Liver (tissue), 9 donors: ENCODE measurements around the gene LGALS9. TPM values are rescaled to one million over a fixed set of nuclear protein-coding genes. Genes with fewer than 3 reads are reported as not detected.

Source experiments
- DNase-seq: peaks from one replicate; pipeline ENCODE4 v3.0.0-alpha.2; 2017; ENCODE audit warnings: low spot score
- H3K27ac ChIP-seq, 2 donors: one replicate each; pipeline ENCODE4 v1.7.0; 2013; ENCODE audit warnings: inconsistent platforms in 2 of 2, low read length in 2 of 2, control low read depth in 1 of 2, low read depth in 1 of 2, mild to moderate bottlenecking in 1 of 2
- H3K27me3 ChIP-seq, 4 donors: one replicate each; pipeline versions ENCODE4 v1.6.1 to v1.7.0; 2013; ENCODE audit warnings: low read length in 3 of 4, inconsistent platforms in 1 of 4, mild to moderate bottlenecking in 1 of 4, moderate library complexity in 1 of 4; ENCODE audit not compliant: control insufficient read depth in 4 of 4, insufficient read depth in 4 of 4
- H3K36me3 ChIP-seq, 4 donors: one replicate each; pipeline versions ENCODE4 v1.6.1 to v1.7.0; 2013; ENCODE audit warnings: low read length in 3 of 4, mild to moderate bottlenecking in 3 of 4, low read depth in 1 of 4, moderate library complexity in 1 of 4; ENCODE audit not compliant: control insufficient read depth in 4 of 4, insufficient read depth in 3 of 4
- H3K4me1 ChIP-seq, 4 donors: one replicate each; pipeline versions ENCODE4 v1.6.1 to v1.7.0; 2013; ENCODE audit warnings: low read length in 3 of 4, mild to moderate bottlenecking in 3 of 4, moderate library complexity in 1 of 4; ENCODE audit not compliant: control insufficient read depth in 4 of 4, insufficient read depth in 4 of 4
- H3K4me3 ChIP-seq, 3 donors: one replicate each; pipeline versions ENCODE4 v1.6.1 to v1.7.0; 2013; ENCODE audit warnings: low read length in 3 of 3, control low read depth in 1 of 3, low read depth in 1 of 3, mild to moderate bottlenecking in 1 of 3
- H3K9ac ChIP-seq, 2 donors: one replicate each; pipeline ENCODE4 v1.7.0; 2013; ENCODE audit warnings: low read length in 2 of 2, mild to moderate bottlenecking in 2 of 2, moderate library complexity in 2 of 2, control low read depth in 1 of 2, low read depth in 1 of 2
- H3K9me3 ChIP-seq, 4 donors: one replicate each; pipeline versions ENCODE4 v1.6.1 to v1.7.0; 2013; ENCODE audit warnings: low read length in 3 of 4; ENCODE audit not compliant: control insufficient read depth in 4 of 4
- FOXA1 ChIP-seq: IDR thresholded peaks from 2 replicates; pipeline ENCODE4 v1.6.1; 2016; ENCODE audit warnings: antibody characterized with exemption
- FOXA2 ChIP-seq: IDR thresholded peaks from 2 replicates; pipeline ENCODE4 v1.6.1; 2016; ENCODE audit warnings: antibody characterized with exemption
- GABPA ChIP-seq, 2 donors: IDR thresholded peaks in 1 of 2; conservative IDR thresholded peaks in 1 of 2; 2 replicates each; pipeline ENCODE4 v1.6.1; 2016; ENCODE audit warnings: antibody characterized with exemption in 2 of 2, mild to moderate bottlenecking in 1 of 2, moderate library complexity in 1 of 2
- HNF4G ChIP-seq: IDR thresholded peaks from 2 replicates; pipeline ENCODE4 v1.6.1; 2016; ENCODE audit warnings: antibody characterized with exemption
- JUND ChIP-seq, 2 donors: IDR thresholded peaks; 2 replicates each; pipeline ENCODE4 v1.6.1; 2016; ENCODE audit warnings: antibody characterized with exemption in 2 of 2
- NR2F2 ChIP-seq: IDR thresholded peaks from 2 replicates; pipeline ENCODE4 v1.6.1; 2016; ENCODE audit warnings: antibody characterized with exemption
- RAD21 ChIP-seq, 2 donors: IDR thresholded peaks; 2 replicates each; pipeline ENCODE4 v1.6.1; 2016; ENCODE audit warnings: antibody characterized with exemption in 2 of 2, mild to moderate bottlenecking in 2 of 2
- RXRA ChIP-seq, 2 donors: IDR thresholded peaks; 2 replicates each; pipeline ENCODE4 v1.6.1; 2017 to 2018; ENCODE audit warnings: antibody characterized with exemption in 2 of 2, mild to moderate bottlenecking in 1 of 2
- SP1 ChIP-seq: IDR thresholded peaks from 2 replicates; pipeline ENCODE4 v1.6.1; 2018; ENCODE audit warnings: antibody characterized with exemption, mild to moderate bottlenecking
- TAF1 ChIP-seq: conservative IDR thresholded peaks from 2 replicates; pipeline ENCODE4 v1.6.1; 2016; ENCODE audit warnings: antibody characterized with exemption, mild to moderate bottlenecking
- YY1 ChIP-seq: IDR thresholded peaks from 2 replicates; pipeline ENCODE4 v1.6.1; 2016; ENCODE audit warnings: antibody characterized with exemption, mild to moderate bottlenecking
- WGBS: extraction: QIAGEN DNeasy Blood & Tissue Kit; methylation state at CpG from one replicate; pipeline ENCODE4 v1.1.7; 2013; 5-methylcytosine and 5-hydroxymethylcytosine counted together
- polyA plus RNA-seq, 2 donors: library from polyadenylated mRNA; stranded (reverse) in 1 of 2; unstranded in 1 of 2; fragments of 200-250 nt in 1 of 2; fragments of >200 nt in 1 of 2; fragmentation: Nextera tagmentation in 1 of 2; extraction: Ambion mirVana in 1 of 2; gene quantifications; one replicate each; pipeline versions ENCODE4 v1.2.1 to v1.2.3, GENCODE V29; 2013 to 2015
- total RNA-seq, 2 donors: library from RNA; depleted of rRNA; stranded (reverse); fragments of >200 nt; gene quantifications; one replicate each; pipeline ENCODE4 v1.2.3, GENCODE V29; 2014
- TF ChIP-seq, protein P1 (sequence below): fragments of 150-350 bp; IDR thresholded peaks from 2 replicates; pipeline ENCODE4 v1.5.1; 2017; ENCODE audit warnings: improper control_type of control experiment, low read depth, low read length; ENCODE audit not compliant: missing input control
- TF ChIP-seq, protein P2 (sequence below): IDR thresholded peaks from 2 replicates; pipeline ENCODE4 v1.6.1; 2016; ENCODE audit warnings: antibody characterized with exemption
- TF ChIP-seq, protein P3 (sequence below): IDR thresholded peaks from 2 replicates; pipeline ENCODE4 v1.6.1; 2016; ENCODE audit warnings: antibody characterized with exemption, mild to moderate bottlenecking
- TF ChIP-seq, protein P4 (sequence below): IDR thresholded peaks from 2 replicates; pipeline ENCODE4 v1.6.1; 2016; ENCODE audit warnings: antibody characterized with exemption
- TF ChIP-seq, protein P5 (sequence below): IDR thresholded peaks from 2 replicates; pipeline ENCODE4 v1.6.1; 2016; ENCODE audit warnings: antibody characterized with exemption
- donor health status: healthy.
- donor health status: healthy.
- donor health status: healthy.
- donor health status: healthy.
- donor health status: healthy.

Gene LGALS9
- total and polyA plus RNA-seq, 4 donors, result 6.1 to 24.7 (median 13.5) TPM

DNA sequence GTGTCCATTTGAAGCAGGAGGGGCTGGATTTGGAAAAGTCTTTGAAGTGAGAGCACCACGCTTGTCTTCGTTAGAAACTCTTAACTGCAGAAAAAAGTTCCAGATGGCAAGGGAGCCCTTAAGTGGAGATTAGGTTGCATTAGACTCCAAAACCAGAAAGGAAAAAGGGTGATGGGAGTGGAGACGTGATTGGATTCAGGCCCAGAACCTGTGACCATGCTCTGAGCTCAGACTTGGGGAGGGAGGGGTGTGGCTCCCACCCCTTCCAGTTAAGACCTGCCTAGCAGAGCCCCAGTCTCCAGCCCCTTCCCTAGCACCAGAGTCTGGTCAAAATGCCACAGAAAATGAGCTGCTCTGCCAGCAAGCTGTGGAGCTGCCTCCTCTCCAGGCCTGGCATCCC, 6.4 kb upstream of the LGALS9 start:
- Histone ChIP-seq H3K4me1 (no peaks in the 10 kb centered on the region), H3K9me3 (no peaks in the 10 kb centered on the region), H3K9ac (no peak overlapping the region), H3K27ac (no peak overlapping the region), H3K4me3 (no peak overlapping the region), H3K36me3 (peaks cover 0 to 19% (median 8%) of the 10 kb centered on the region in 4 donors), H3K27me3 (no peaks in the 10 kb centered on the region)
- TF ChIP-seq, protein P1, sequence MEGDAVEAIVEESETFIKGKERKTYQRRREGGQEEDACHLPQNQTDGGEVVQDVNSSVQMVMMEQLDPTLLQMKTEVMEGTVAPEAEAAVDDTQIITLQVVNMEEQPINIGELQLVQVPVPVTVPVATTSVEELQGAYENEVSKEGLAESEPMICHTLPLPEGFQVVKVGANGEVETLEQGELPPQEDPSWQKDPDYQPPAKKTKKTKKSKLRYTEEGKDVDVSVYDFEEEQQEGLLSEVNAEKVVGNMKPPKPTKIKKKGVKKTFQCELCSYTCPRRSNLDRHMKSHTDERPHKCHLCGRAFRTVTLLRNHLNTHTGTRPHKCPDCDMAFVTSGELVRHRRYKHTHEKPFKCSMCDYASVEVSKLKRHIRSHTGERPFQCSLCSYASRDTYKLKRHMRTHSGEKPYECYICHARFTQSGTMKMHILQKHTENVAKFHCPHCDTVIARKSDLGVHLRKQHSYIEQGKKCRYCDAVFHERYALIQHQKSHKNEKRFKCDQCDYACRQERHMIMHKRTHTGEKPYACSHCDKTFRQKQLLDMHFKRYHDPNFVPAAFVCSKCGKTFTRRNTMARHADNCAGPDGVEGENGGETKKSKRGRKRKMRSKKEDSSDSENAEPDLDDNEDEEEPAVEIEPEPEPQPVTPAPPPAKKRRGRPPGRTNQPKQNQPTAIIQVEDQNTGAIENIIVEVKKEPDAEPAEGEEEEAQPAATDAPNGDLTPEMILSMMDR, result no peak
- TF ChIP-seq HNF4G (no peak), SP1 (no peak), FOXA1 (no peak), FOXA2 (no peak), RXRA (IDR thresholded peaks at IDR 0.05) (no peak)
- TF ChIP-seq, protein P2, sequence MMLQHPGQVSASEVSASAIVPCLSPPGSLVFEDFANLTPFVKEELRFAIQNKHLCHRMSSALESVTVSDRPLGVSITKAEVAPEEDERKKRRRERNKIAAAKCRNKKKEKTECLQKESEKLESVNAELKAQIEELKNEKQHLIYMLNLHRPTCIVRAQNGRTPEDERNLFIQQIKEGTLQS, result no peak
- WGBS, result 94% methylated on average over 3 of the region's 3 CpGs
- no peak for DNase-seq

DNA sequence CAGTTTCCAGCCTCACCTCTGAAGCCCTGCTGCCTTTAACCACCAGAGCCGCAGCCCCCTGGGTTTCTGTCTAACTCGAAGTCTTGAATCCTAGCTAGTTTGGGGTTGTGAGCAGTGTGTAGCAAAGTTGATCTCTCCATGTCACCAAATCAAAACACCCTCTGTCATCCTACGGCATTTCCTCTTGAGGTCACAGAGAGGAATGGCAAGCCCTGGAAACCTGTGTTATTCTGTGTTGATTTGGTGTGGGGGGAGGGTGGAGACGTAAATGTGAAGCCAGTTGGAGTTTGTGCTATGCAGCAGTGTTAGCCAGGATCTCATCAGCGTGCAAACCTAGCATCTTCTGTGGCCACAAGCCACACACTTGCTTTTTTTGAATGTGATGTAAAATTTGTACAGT, 5.1 kb upstream of the LGALS9 start:
- Histone ChIP-seq H3K4me3 (no peak overlapping the region), H3K9ac (no peak overlapping the region), H3K27me3 (no peaks in the 10 kb centered on the region), H3K27ac (no peak overlapping the region), H3K4me1 (no peaks in the 10 kb centered on the region), H3K9me3 (no peaks in the 10 kb centered on the region), H3K36me3 (peaks cover 0 to 14% (median 8%) of the 10 kb centered on the region in 4 donors)
- TF ChIP-seq RAD21 (IDR thresholded peaks at IDR 0.05), result no peak
- no peak for TF ChIP-seq FOXA2
- TF ChIP-seq FOXA1, result no peak
- TF ChIP-seq YY1, result no peak
- TF ChIP-seq, protein P3, sequence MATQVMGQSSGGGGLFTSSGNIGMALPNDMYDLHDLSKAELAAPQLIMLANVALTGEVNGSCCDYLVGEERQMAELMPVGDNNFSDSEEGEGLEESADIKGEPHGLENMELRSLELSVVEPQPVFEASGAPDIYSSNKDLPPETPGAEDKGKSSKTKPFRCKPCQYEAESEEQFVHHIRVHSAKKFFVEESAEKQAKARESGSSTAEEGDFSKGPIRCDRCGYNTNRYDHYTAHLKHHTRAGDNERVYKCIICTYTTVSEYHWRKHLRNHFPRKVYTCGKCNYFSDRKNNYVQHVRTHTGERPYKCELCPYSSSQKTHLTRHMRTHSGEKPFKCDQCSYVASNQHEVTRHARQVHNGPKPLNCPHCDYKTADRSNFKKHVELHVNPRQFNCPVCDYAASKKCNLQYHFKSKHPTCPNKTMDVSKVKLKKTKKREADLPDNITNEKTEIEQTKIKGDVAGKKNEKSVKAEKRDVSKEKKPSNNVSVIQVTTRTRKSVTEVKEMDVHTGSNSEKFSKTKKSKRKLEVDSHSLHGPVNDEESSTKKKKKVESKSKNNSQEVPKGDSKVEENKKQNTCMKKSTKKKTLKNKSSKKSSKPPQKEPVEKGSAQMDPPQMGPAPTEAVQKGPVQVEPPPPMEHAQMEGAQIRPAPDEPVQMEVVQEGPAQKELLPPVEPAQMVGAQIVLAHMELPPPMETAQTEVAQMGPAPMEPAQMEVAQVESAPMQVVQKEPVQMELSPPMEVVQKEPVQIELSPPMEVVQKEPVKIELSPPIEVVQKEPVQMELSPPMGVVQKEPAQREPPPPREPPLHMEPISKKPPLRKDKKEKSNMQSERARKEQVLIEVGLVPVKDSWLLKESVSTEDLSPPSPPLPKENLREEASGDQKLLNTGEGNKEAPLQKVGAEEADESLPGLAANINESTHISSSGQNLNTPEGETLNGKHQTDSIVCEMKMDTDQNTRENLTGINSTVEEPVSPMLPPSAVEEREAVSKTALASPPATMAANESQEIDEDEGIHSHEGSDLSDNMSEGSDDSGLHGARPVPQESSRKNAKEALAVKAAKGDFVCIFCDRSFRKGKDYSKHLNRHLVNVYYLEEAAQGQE, result no peak
- TF ChIP-seq, protein P4, sequence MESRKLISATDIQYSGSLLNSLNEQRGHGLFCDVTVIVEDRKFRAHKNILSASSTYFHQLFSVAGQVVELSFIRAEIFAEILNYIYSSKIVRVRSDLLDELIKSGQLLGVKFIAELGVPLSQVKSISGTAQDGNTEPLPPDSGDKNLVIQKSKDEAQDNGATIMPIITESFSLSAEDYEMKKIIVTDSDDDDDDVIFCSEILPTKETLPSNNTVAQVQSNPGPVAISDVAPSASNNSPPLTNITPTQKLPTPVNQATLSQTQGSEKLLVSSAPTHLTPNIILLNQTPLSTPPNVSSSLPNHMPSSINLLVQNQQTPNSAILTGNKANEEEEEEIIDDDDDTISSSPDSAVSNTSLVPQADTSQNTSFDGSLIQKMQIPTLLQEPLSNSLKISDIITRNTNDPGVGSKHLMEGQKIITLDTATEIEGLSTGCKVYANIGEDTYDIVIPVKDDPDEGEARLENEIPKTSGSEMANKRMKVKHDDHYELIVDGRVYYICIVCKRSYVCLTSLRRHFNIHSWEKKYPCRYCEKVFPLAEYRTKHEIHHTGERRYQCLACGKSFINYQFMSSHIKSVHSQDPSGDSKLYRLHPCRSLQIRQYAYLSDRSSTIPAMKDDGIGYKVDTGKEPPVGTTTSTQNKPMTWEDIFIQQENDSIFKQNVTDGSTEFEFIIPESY, result no peak
- TF ChIP-seq HNF4G, result no peak
- no peak for TF ChIP-seq TAF1
- no peak for TF ChIP-seq SP1
- no peak for TF ChIP-seq RXRA (IDR thresholded peaks at IDR 0.05)
- no peak for TF ChIP-seq NR2F2
- no peak for TF ChIP-seq JUND (IDR thresholded peaks at IDR 0.05)
- no peak for TF ChIP-seq GABPA (IDR thresholded peaks at IDR 0.05 in 1 of 2, conservative IDR thresholded peaks at IDR 0.05 in 1 of 2)
- TF ChIP-seq, protein P5, sequence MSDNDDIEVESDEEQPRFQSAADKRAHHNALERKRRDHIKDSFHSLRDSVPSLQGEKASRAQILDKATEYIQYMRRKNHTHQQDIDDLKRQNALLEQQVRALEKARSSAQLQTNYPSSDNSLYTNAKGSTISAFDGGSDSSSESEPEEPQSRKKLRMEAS, result no peak
- TF ChIP-seq, protein P2, result no peak
- 91% methylated on average over 5 of the region's 5 CpGs for WGBS
- no peak for DNase-seq
